HEK293T (cell line): Measurements from ENCODE around the gene CAMSAP1.

ENCODE experiments used
- ARNT ChIP-seq: fragments of 450-650 bp; IDR thresholded peaks from 2 replicates; pipeline ENCODE4 v1.6.1; 2017; ENCODE audit warnings: mild to moderate bottlenecking
- BHLHE40 ChIP-seq: fragments of 450-650 bp; IDR thresholded peaks from 2 replicates; pipeline ENCODE4 v1.6.1; 2016; ENCODE audit warnings: mild to moderate bottlenecking, moderate library complexity, borderline replicate concordance
- CTBP1 ChIP-seq: fragments of 450-650 bp; IDR thresholded peaks from 2 replicates; pipeline ENCODE4 v1.6.1; 2016; ENCODE audit warnings: borderline replicate concordance
- ELF4 ChIP-seq: fragments of 450-650 bp; IDR thresholded peaks from 2 replicates; pipeline ENCODE4 v1.6.1; 2017; ENCODE audit warnings: antibody characterized with exemption
- FOXA1 ChIP-seq: fragments of 450-650 bp; IDR thresholded peaks from 2 replicates; pipeline ENCODE4 v1.6.1; 2016; ENCODE audit warnings: mild to moderate bottlenecking
- FOXK2 ChIP-seq: fragments of 450-650 bp; IDR thresholded peaks from 2 replicates; pipeline ENCODE4 v1.6.1; 2016; ENCODE audit warnings: mild to moderate bottlenecking
- FOXM1 ChIP-seq: fragments of 450-650 bp; IDR thresholded peaks from 2 replicates; pipeline ENCODE4 v1.6.1; 2017; ENCODE audit warnings: mild to moderate bottlenecking, borderline replicate concordance
- HDGF ChIP-seq: fragments of 450-650 bp; IDR thresholded peaks from 2 replicates; pipeline ENCODE4 v1.6.1; 2017; ENCODE audit warnings: antibody characterized with exemption, borderline replicate concordance
- NFRKB ChIP-seq: fragments of 450-650 bp; IDR thresholded peaks from 2 replicates; pipeline ENCODE4 v1.6.1; 2016; ENCODE audit warnings: mild to moderate bottlenecking, moderate library complexity
- SP1 ChIP-seq: fragments of 450-650 bp; IDR thresholded peaks from 2 replicates; pipeline ENCODE4 v1.6.1; 2017
- SUZ12 ChIP-seq: fragments of 450-650 bp; IDR thresholded peaks from 2 replicates; pipeline ENCODE4 v1.6.1; 2016; ENCODE audit warnings: mild to moderate bottlenecking
- TARDBP ChIP-seq: fragments of 450-650 bp; IDR thresholded peaks from 2 replicates; pipeline ENCODE4 v1.6.1; 2016
- ZNF384 ChIP-seq: fragments of 450-650 bp; IDR thresholded peaks from 2 replicates; pipeline ENCODE4 v1.6.1; 2016
- TF ChIP-seq, protein P1 (sequence below): fragments of 450-650 bp; IDR thresholded peaks from 2 replicates; pipeline ENCODE4 v1.6.1; 2016

DNA sequence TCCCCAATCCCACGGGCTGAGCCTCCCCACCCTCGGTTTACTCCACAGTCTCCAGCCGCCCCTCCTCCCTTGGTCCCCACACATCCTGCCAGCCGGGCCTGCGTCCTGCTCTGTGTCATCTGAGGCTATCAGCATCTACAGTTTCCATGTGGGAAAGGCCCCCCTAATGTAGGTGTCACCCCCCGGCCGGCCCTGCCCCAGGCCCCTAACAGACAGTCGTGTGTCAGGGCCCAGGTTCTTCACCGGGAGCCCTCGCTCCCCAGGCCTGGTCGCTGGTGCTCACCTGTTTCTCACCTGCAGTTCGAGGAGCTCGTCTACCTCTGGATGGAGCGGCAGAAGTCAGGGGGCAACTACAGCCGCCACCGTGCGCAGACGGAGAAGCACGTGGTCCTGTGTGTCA, 142.6 kb downstream of the CAMSAP1 start:
- TF ChIP-seq SUZ12 = no peak
- TF ChIP-seq ZNF384 = no peak
- TF ChIP-seq, protein P1, sequence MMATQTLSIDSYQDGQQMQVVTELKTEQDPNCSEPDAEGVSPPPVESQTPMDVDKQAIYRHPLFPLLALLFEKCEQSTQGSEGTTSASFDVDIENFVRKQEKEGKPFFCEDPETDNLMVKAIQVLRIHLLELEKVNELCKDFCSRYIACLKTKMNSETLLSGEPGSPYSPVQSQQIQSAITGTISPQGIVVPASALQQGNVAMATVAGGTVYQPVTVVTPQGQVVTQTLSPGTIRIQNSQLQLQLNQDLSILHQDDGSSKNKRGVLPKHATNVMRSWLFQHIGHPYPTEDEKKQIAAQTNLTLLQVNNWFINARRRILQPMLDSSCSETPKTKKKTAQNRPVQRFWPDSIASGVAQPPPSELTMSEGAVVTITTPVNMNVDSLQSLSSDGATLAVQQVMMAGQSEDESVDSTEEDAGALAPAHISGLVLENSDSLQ = no peak
- TF ChIP-seq NFRKB = no peak
- TF ChIP-seq TARDBP = no peak
- no peak for TF ChIP-seq FOXM1
- no peak for TF ChIP-seq ELF4
- TF ChIP-seq HDGF = no peak
- TF ChIP-seq ARNT = no peak
- TF ChIP-seq FOXK2 = no peak
- TF ChIP-seq FOXA1 = no peak
- TF ChIP-seq BHLHE40 = no peak
- no peak for TF ChIP-seq SP1
- TF ChIP-seq CTBP1 = no peak
